ENCODE data around the gene UQCRQ.

UQCRQ gene

DNA sequence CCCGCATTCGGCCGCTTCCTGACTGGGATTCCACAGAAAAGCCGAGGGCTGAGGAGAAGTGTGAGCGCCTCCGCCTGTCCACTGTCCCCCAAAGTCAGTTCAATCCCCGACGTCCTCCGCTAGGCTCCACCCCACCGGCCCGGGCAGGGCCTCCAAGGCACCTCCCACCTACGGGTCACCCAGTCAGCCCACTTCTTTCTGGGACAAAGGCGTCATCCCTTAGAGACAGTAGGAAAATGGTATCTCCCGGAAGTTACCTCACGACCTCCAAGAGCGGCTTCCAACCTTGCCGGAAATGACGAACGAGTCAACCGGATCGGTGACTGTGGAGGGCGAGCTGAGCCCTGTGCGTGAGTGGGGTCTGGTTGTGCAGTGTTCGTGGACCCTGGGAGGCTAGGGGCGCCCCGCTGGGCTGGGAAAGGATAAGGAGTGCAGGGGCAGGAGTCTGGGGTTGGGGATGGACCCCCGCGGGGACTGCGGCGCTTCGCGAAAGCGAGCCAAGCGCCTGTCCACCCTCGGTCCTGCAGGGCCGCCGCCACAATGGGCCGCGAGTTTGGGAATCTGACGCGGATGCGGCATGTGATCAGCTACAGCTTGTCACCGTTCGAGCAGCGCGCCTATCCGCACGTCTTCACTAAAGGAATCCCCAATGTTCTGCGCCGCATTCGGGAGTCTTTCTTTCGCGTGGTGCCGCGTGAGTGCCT, at the start of gene UQCRQ, which contains the start of gene GDF9:
Gene UQCRQ (plus strand): TSS at position 301 of the 704 bp plus-strand sequence. CDS start 240 bp downstream, at position 541.
Gene GDF9 (minus strand): TSS at position 128 of the 704 bp plus-strand sequence. CDS start 1,936 bp downstream, outside the sequence.
- peak within 1 kb of the TSS; percentile 72 for H3K27ac ChIP-seq
- peak; percentile 99 for DNase-seq (ENCODE audit: low read depth, low spot score)

GRCh38 chr5:132817011-132817410, 49.4 kb upstream of the UQCRQ start:
- DNase-seq (ENCODE audit: low read depth, low spot score): no peak
- H3K27ac ChIP-seq: no peak overlapping the region

- no peak overlapping the region for H3K27ac ChIP-seq
- no peak for DNase-seq (ENCODE audit: low read depth, low spot score)
These were observed 47.0 kb upstream of the UQCRQ start for GRCh38 chr5:132819468-132819867.

DNA sequence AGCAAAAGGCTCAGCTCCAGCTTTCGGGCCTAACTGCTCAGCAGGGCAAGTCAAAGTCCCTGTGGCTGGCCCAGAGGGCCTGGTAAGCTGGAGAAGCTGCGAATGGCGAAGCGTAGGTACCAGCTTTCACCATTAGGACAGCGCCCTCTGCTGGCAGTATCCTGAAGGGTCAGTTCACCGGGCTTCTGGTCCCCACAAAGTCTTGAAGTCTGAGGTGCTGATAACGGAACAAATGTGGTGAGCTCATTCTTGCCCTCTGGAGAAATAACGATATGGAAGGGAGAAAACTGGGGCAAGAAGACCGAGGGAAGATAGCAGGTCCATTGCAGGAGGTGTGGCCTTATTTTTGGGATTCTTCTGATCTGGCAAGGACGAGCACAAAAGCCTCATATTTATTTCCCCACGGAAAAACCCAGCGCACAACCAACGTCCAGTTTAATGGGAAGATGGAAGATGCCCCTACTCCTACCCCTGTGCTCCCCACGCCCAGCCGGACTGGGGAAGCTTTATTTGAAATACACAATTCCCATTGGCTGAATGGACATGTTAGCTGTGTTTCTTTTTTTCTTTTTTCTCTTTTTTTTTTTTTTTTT, 46.2 kb upstream of the UQCRQ start:
- H3K27ac ChIP-seq: no peak overlapping the region
- DNase-seq (ENCODE audit: low read depth, low spot score): peak; percentile 51

DNA sequence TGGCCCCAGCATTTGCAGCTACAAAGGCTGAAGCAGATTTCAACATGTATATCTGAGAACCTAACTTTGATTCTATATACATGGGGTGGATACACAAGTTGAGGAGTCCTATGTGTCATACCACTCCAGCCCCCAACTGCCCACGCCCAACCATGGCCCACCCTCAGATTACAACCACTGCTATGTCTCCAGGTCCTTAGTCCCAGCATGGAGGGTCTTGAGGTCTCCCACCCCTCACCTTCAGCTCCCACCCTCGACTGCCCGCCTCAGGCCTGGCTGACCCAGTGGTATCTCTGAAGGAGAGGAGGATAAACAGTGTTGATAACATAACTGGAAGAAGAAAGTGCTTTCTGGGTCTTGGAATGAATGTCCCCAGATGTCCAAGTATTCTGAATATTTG, 45.1 kb upstream of the UQCRQ start:
- H3K27ac ChIP-seq: no peak overlapping the region
- no peak for DNase-seq (ENCODE audit: low read depth, low spot score)

DNA sequence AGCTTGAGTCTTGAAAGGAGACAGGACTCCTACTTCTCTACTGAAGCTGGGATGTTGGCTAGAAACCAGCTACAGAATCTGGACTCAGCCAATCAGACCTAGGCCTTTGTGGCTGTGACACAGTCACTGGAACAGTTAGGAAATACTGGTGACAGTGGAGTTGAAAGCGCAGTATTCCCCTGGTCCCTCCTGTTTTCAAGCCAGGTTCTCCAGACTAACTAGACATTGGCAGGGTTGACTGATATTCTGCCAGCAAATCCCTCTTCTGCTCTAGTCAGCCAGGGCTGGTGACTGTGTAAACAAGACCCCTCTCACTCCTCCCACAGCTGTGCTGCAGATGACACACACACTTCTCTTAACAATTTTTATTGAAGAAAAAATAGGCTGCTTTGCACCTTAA, 44.7 kb upstream of the UQCRQ start:
- no peak for DNase-seq (ENCODE audit: low read depth, low spot score)
- no peak overlapping the region for H3K27ac ChIP-seq

DNA sequence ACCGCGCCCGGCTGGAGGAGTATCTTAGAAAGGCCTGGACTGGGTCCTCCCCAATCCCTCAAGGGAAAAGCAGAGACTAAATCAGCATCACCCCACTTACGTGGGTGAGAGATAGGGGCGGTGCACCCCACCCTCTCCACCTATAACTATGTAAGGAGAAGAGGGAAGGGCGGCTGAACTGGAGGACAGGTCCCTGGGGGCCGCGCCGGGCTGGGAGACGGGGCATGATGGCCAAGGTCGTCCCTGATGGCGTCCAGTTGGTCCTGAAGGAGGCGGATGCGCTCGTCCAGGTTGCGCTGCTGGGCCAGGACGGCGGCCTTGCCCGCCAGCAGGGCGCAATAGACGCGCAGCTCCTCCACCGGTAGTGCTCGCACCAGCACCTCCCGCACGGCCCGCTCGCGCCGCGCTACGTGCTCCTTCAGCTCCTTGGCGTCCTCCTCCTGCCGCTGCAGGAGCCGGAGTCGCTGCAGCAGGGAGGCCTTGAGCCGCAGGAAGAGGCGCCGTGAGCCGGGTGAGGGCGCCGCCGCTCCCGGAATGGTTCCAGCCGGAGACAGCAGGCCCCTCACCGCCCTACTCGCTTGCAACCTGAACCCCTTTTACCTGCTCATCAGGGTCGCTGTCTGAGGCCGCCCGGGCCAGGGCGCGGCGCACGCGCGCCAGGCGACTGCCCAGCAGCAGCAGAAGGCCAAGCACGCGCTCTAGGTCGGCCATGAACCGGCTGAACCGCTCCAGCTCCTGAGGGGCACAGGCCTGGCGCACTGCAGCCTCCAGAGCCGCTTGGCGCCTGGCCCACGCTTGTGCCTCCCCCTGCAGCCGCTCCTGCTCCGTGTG, 43.6 kb upstream of the UQCRQ start:
- no peak overlapping the region for H3K27ac ChIP-seq
- DNase-seq (ENCODE audit: low read depth, low spot score): no peak

DNA sequence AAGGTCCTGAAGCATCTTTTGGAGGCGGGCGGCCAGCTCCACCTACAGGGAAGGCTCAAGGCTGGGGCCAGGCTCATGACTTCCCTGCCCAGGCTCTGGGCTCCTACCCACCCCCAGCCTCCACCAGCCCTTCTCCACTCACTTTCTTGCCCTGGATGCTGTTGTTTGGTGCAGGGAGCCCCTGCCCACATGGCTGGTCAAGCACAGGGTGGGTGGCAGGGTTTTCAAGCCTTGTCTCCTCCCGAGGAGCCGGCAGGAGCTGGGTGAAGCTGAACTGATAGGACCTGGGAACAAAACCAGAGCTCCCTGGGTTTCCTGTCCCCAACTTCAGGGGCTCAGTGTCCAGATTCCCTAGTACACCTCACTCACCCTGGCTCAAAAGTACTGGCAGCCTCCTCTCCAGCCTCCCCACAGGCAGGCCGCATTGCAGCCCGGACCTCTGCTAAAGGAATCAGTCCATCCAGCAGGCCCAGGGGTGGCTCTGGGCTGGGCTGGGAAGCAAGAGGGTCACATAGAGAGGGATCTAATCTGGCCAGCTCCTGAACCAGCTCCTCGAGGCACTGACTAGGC, 42.9 kb upstream of the UQCRQ start:
- no peak overlapping the region for H3K27ac ChIP-seq
- no peak for DNase-seq (ENCODE audit: low read depth, low spot score)

- no peak overlapping the region for H3K27ac ChIP-seq
- no peak for DNase-seq (ENCODE audit: low read depth, low spot score)
These were observed 42.0 kb upstream of the UQCRQ start for GRCh38 chr5:132824426-132824825.

- H3K27ac ChIP-seq: no peak overlapping the region
- no peak for DNase-seq (ENCODE audit: low read depth, low spot score)
These were observed 41.2 kb upstream of the UQCRQ start for GRCh38 chr5:132825033-132825833.

DNA sequence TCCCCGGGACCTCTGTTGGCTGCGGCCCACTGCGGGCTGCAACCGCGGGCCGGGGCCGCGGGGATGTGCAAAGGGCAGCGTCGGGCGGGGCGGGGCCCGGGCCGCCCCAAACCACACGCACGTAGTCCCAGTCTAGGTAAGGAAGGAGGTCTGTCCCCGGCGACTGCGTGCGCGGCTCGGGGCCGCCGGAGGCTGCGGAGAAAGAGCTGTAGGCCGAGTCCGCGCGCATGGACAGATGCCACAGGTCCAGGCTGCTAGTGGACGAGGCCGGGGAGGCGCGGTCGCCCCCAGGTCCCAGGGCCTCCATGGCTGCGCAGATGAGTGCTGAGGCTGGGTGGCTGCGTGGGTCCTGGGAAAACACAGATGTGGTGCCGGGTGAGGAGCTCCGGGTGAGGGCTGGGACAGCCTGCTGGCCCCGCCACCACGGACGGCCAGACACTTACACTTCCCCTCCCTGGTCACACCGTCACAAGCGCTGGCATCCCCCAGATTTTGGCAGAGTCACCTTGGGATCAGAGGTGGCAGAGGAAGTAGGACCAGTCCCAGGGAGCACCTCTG, 40.5 kb upstream of the UQCRQ start:
- no peak for DNase-seq (ENCODE audit: low read depth, low spot score)
- no peak overlapping the region for H3K27ac ChIP-seq

DNA sequence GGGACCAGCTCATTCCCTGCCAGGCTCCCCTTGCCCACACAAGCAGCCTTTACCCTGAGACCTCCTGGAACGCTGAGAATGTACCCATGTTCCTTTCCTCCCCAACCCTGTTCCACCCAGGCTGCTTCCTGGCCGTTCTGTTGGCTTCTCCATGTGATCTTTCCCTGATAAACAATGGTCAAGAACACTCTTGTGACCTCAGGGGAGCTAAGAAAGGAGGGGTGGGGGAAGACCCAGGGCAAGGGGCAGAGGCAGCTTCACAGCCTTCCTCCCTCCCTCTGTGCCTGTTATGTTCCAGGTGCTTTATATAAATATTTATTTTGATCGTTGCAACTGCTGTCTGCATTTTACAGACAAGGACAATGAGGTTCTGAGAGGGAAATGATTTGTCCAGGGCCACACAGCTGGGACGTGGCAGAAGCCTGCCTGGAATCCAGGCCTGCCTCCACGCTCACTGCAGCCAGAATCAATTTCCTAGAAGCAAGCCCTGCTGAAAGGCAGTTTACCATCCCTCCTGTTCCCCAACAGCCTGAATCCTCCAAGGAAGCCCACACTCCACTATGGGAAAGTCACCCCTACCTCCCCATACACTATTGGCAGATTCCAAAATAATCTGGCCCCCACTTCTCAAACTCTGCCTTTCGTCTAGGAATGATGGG, 39.9 kb upstream of the UQCRQ start:
- H3K27ac ChIP-seq: no peak overlapping the region
- DNase-seq (ENCODE audit: low read depth, low spot score): no peak

- no peak overlapping the region for H3K27ac ChIP-seq
- no peak for DNase-seq (ENCODE audit: low read depth, low spot score)
These were observed 38.3 kb upstream of the UQCRQ start for GRCh38 chr5:132827943-132828673.

- no peak for DNase-seq (ENCODE audit: low read depth, low spot score)
- no peak overlapping the region for H3K27ac ChIP-seq
These were observed 37.5 kb upstream of the UQCRQ start for GRCh38 chr5:132828846-132829494.

DNA sequence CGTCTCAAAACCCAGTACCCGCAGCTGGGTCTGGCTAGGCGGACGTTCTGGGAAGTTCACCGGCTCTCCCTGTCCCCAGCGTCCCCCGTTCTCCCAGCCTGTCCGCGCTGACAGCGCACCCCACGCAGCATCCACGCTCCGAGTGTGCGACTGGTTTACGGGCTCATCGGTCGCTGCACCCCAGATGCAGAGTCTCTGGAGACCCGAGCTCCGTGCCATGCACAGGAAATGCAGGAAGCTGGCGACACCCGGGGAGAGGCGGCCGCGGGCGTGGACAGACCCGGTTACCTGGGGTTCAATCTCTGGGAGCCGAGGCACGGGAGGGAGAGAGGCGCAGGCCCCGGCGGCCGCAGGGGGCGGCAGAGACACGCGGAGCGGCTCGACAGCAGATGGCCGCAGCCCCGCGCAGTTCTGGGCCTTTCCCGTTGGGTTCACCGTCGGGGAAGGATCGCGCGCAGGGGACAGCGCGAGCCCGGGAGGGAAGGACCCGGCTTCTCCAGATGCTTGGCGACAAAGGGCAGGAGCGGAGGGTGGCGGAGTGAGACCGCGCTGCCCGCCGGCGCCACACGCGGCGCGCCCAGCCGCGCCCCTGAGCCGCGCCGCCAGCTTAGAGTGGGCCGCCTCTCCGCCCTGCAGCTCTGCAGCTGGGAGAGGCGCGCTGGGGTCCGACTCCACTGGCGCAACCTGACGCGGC, 36.6 kb upstream of the UQCRQ start:
- no peak overlapping the region for H3K27ac ChIP-seq
- no peak for DNase-seq (ENCODE audit: low read depth, low spot score)

GRCh38 chr5:132830436-132831094, 35.9 kb upstream of the UQCRQ start, which contains the start of gene SHROOM1:
TSS of gene SHROOM1 (minus strand) at chr5:132830647. CDS start at chr5:132826140, 4,507 bp downstream.
- H3K27ac ChIP-seq: no peak within 1 kb of the TSS
- no peak for DNase-seq (ENCODE audit: low read depth, low spot score)
